Endothelial cell (in vitro differentiated cells): ENCODE data around the gene RPL18A. TPM values are rescaled to one million over a fixed set of nuclear protein-coding genes. Genes with fewer than 3 reads are reported as not detected.
A peak's percentile ranks its signal among the peaks of the same experiment; 100 is the strongest.

ENCODE experiments used
- DNase-seq: peaks from one replicate; pipeline ENCODE4 v3.0.0; 2021; ENCODE audit warnings: low spot score
- H3K27ac Mint-ChIP-seq: one replicate; pipeline ENCODE4 v1.8.0; 2021; ENCODE audit warnings: mixed read lengths, inconsistent platforms; ENCODE audit not compliant: unreplicated experiment
- H3K27me3 Mint-ChIP-seq: one replicate; pipeline ENCODE4 v1.8.0; 2021; ENCODE audit warnings: mild to moderate bottlenecking, moderate library complexity, mixed read lengths, inconsistent platforms; ENCODE audit not compliant: unreplicated experiment
- H3K36me3 Mint-ChIP-seq: one replicate; pipeline ENCODE4 v1.8.0; 2021; ENCODE audit warnings: mild to moderate bottlenecking, low read depth, mixed read lengths, inconsistent platforms; ENCODE audit not compliant: unreplicated experiment
- H3K4me1 Mint-ChIP-seq: one replicate; pipeline ENCODE4 v1.8.0; 2021; ENCODE audit warnings: mild to moderate bottlenecking, mixed read lengths, inconsistent platforms; ENCODE audit not compliant: unreplicated experiment
- H3K4me3 Mint-ChIP-seq: one replicate; pipeline ENCODE4 v1.8.0; 2021; ENCODE audit warnings: mild to moderate bottlenecking, mixed read lengths, inconsistent platforms; ENCODE audit not compliant: unreplicated experiment
- H3K9me3 Mint-ChIP-seq: one replicate; pipeline ENCODE4 v1.8.0; 2021; ENCODE audit warnings: mixed read lengths, inconsistent platforms; ENCODE audit not compliant: unreplicated experiment
- total RNA-seq: library from RNA; stranded (reverse); fragmentation: NEBNext Ultra II Directional; extraction: Animal tissue kit (Norgen Biotek cat#: 25700); gene quantifications from one replicate; pipeline ENCODE4 v1.2.1, GENCODE V29; 2021; ENCODE audit not compliant: unreplicated experiment
- TF ChIP-seq, protein P1 (sequence below): fragments of 200-600 bp; sonication (generic); IDR thresholded peaks from one replicate; pipeline ENCODE4 v1.5.0; 2021; ENCODE audit warnings: antibody characterized with exemption; ENCODE audit not compliant: unreplicated experiment

RPL18A gene
- total RNA-seq, 1 donor from 2014 or later = 2,048 TPM

DNA sequence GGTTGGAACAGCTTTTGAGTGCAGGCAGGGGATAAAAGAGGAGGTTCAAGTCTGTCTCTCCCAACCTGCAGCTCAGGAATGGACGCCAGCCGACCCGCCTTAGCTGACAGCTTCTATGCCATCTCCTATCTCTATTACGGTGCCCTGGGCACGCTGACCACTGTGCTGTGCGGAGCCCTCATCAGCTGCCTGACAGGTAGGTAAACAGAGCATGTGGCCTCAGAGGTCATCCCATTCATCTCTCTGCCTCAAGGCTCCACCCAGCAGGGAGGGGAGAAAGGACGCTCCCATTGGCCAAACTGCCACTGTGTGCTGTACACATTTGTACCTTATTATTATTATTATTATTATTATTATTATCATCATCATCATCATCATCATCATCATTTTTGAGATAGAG, 28.6 kb downstream of the RPL18A start:
- Mint-ChIP-seq H3K9me3 (no peaks in the 10 kb centered on the region), H3K27ac (no peak overlapping the region), H3K27me3 (peaks cover 3% of the 10 kb centered on the region), H3K4me1 (no peaks in the 10 kb centered on the region), H3K36me3 (no peaks in the 10 kb centered on the region), H3K4me3 (no peak overlapping the region)
- TF ChIP-seq, protein P1, sequence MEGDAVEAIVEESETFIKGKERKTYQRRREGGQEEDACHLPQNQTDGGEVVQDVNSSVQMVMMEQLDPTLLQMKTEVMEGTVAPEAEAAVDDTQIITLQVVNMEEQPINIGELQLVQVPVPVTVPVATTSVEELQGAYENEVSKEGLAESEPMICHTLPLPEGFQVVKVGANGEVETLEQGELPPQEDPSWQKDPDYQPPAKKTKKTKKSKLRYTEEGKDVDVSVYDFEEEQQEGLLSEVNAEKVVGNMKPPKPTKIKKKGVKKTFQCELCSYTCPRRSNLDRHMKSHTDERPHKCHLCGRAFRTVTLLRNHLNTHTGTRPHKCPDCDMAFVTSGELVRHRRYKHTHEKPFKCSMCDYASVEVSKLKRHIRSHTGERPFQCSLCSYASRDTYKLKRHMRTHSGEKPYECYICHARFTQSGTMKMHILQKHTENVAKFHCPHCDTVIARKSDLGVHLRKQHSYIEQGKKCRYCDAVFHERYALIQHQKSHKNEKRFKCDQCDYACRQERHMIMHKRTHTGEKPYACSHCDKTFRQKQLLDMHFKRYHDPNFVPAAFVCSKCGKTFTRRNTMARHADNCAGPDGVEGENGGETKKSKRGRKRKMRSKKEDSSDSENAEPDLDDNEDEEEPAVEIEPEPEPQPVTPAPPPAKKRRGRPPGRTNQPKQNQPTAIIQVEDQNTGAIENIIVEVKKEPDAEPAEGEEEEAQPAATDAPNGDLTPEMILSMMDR = no peak
- no peak for DNase-seq

DNA sequence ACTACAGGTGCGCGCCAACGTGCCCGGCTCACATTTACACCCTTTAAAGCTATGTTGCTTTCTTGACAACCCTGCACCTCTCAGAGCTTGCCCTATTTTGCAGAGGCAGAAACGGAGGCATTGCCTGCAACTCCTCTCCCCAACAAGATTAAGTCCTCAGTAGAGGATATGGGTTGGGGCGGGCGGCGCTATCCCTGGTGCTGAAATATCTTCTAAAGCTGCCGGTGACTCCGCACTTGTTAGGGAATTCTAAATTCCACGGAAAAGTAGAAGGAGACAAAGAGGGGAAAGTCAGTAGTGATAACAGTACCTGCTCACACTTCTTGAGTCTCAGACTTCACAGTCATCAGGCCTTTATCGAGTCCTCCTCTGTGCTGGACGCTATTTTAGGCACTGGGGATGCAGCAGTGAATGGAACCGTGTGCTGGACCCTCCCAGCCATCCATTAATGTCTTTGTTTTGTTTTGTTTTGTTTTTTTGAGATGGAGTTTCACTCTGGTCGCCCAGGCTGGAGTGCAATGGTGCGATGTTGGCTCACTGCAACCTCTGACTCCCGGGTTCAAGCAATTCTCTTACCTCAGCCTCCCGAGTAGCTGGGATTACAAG, 30.0 kb downstream of the RPL18A start:
- Mint-ChIP-seq H3K36me3 (no peaks in the 10 kb centered on the region), H3K4me1 (no peaks in the 10 kb centered on the region), H3K9me3 (no peaks in the 10 kb centered on the region), H3K27ac (no peak overlapping the region), H3K4me3 (no peak overlapping the region), H3K27me3 (peaks cover 3% of the 10 kb centered on the region)
- DNase-seq = peak; percentile 69
- TF ChIP-seq, protein P1 = no peak

DNA sequence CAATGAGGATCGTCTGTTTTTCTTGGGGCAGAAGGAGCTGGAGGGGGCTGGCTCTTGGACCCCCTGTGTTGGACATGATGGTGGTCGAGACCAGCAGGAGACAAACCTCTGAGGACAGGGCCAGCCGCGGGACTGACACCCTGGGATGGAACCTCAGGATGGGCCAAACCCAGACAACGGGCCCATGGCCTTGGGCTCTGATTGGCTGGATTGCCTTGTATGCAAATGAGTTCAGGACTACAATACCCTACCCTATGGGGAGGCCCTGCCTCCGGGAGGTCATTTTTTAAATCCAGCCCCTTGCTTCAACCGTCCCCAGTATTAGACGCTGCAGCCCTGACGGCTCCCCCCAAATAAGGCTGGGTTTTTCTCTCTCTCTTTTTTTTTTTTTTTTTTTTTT, 34.1 kb downstream of the RPL18A start:
- Mint-ChIP-seq H3K4me1 (no peaks in the 10 kb centered on the region), H3K27me3 (peaks cover 9% of the 10 kb centered on the region), H3K27ac (no peak overlapping the region), H3K9me3 (no peaks in the 10 kb centered on the region), H3K4me3 (no peak overlapping the region), H3K36me3 (no peaks in the 10 kb centered on the region)
- TF ChIP-seq, protein P1 = no peak
- DNase-seq = no peak

DNA sequence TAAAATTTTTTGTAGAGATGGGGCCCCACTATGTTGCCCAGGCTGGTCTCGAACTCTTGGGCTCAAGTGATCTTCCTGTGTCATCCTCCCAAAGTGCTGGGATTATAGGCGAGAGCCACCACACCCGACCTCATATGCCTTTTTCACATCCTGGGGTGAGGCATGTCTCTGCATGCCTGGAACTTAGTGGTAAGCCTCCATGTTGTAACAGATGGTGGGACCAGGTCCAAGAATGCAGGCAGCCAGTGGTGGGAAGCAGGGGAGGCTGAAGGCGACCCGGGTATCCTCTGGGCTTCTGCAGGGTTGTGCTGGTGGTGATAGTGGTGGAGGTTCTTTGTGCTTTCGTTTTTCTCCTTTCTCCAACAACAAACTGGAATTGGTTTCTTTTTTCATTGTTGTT, 43.0 kb downstream of the RPL18A start:
- Mint-ChIP-seq H3K36me3 (no peaks in the 10 kb centered on the region), H3K4me3 (no peak overlapping the region), H3K9me3 (no peaks in the 10 kb centered on the region), H3K4me1 (no peaks in the 10 kb centered on the region), H3K27me3 (peaks cover 3% of the 10 kb centered on the region), H3K27ac (no peak overlapping the region)
- DNase-seq = no peak
- TF ChIP-seq, protein P1 = no peak

DNA sequence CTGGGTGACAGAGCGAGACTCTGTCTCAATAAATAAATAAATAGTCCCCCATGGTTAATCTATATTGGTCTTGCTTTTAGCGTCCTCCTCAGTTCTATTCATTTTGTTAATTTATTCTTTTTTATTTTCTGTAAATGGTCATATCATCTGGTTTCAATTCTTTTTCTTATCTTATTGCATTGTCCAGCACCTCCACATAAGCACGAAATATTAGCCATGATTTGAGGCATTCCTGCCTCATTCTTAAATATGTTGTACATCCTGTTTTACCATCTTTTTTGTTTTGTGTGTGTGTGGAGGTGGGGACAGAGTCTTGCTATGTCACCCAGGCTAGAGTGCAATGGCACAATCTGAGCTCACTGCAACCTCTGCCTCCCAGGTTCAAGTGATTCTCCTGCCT, 48.5 kb downstream of the RPL18A start:
- TF ChIP-seq, protein P1 = no peak
- DNase-seq = no peak
- H3K27ac Mint-ChIP-seq = no peak overlapping the region
- no peaks in the 10 kb centered on the region for H3K27me3 Mint-ChIP-seq
- no peak overlapping the region for H3K4me3 Mint-ChIP-seq
- H3K9me3 Mint-ChIP-seq = no peaks in the 10 kb centered on the region
- no peaks in the 10 kb centered on the region for H3K4me1 Mint-ChIP-seq
- H3K36me3 Mint-ChIP-seq = no peaks in the 10 kb centered on the region
